ENCODE measurements around the gene GPR161. TPM values are rescaled to one million over a fixed set of nuclear protein-coding genes. Genes with fewer than 3 reads are reported as not detected.

Gene GPR161
- total and polyA plus RNA-seq, 2 experiments from 2014 or later = 11.8 to 14.2 TPM

DNA sequence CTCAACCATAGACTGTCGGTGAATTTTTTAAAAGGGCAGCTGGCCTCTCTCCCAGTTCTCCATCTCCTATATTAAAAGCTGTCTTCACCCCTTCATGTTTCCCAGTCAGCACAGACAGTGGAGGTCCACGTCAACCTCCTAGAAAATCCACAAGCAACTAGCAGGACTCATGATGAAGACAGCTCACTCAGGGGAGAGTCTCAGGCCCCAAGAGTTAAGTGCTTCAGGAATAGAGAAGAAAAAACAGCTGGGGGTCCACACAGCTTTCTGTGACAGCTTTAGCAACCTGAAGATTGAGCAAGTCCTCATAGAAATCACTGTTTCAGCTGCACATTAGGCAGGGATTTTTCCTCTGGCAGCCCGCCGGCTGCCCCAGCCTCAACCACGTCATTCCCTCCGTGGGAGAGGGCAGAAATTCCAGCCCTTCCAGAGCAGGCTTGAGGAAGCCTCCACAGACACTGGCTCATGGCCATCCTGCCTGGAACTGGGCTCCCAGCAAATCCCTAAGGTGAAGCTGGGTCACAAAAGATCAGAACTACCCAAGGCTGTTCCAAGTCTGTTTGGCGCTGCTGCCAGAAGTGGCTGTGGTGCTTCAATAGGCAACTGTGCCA is 15.2 kb downstream of the GPR161 start:
- no peaks in the 10 kb centered on the region for H3K9me3 ChIP-seq (ENCODE audit: low read depth)
- TF ChIP-seq EZH2phosphoT487 (IDR thresholded peaks at IDR 0.05; ENCODE audit: insufficient read depth, low read depth) (no peak), EZH2 (IDR thresholded peaks at IDR 0.05; ENCODE audit: insufficient read depth, poor library complexity, severe bottlenecking) (no peak)
- peak overlapping the region; percentile 47; the same call in 1 of the 2 replicates for H3K9ac ChIP-seq
- H2AFZ ChIP-seq = no peak overlapping the region
- H3K9me2 ChIP-seq (ENCODE audit: insufficient read depth) = no peaks in the 10 kb centered on the region
- peaks cover 8% of the 10 kb centered on the region for H3K4me1 ChIP-seq (ENCODE audit: insufficient read depth)
- no peaks in the 10 kb centered on the region for H3K27me3 ChIP-seq (replicated peaks; ENCODE audit: insufficient read depth)
- H3K4me2 ChIP-seq (ENCODE audit: unreplicated experiment) = peak overlapping the region; percentile 60
- H3K27ac ChIP-seq = peak overlapping the region; percentile 71
- WGBS, 2 experiments (ENCODE audit: low coverage in 1 of 2, low lambda C conversion rate in 2 of 2, missing lambda C conversion rate in 2 of 2) = 29 to 41% methylated on average over 7 of the region's 7 CpGs
- H4K20me1 ChIP-seq (ENCODE audit: insufficient read depth) = no peaks in the 10 kb centered on the region
- DNase-seq = peak; percentile 79
- in situ Hi-C loops (cut with MboI) = no loop called here
- 0 out of 2 replicates have a peak, but pooled peaks cover 6% of the 10 kb centered on the region for H3F3A ChIP-seq (ENCODE audit: insufficient read depth)
- H3K4me3 ChIP-seq = no peak overlapping the region
- no peaks in the 10 kb centered on the region for H3K36me3 ChIP-seq (ENCODE audit: low read depth)
- peaks cover 21% of the 10 kb centered on the region for H3K79me2 ChIP-seq (ENCODE audit: insufficient read depth)

GRCh38 chr1:168119750-168120149 is 17.0 kb downstream of the GPR161 start:
- in situ Hi-C loops (cut with MboI) = no loop called here

DNA sequence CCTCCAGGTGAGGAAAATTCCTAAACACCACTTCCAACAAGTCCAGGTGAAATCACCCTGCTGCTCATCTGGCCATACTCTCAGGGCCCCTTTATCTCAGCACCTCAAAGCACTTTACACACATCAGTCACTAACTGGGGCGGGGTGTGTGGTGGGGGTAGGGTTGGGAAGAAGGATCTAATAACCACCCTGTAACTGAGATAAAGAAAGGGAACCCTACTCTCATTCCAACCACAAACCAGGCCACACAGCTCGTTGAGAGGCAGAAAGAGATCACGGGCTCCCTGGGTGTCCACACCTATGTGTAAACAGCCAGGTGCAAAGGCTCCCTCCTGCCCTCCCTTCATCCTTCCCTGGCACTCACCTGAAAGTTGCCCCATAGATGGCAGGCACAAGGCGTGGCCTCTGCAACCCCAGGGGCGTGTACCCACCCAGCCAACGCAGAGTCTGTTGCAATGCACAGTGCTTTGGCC is 20.4 kb downstream of the GPR161 start:
- Histone ChIP-seq H4K20me1 (ENCODE audit: insufficient read depth) (no peaks in the 10 kb centered on the region), H3K9me3 (ENCODE audit: low read depth) (no peaks in the 10 kb centered on the region), H3K79me2 (ENCODE audit: insufficient read depth) (peaks cover 13% of the 10 kb centered on the region), H3K27ac (no peak overlapping the region), H3F3A (ENCODE audit: insufficient read depth) (0 out of 2 replicates have a peak, but pooled peaks cover 8% of the 10 kb centered on the region), H3K36me3 (ENCODE audit: low read depth) (no peaks in the 10 kb centered on the region), H2AFZ (no peak overlapping the region), H3K4me2 (ENCODE audit: unreplicated experiment) (no peak overlapping the region), H3K4me3 (no peak overlapping the region), H3K4me1 (ENCODE audit: insufficient read depth) (peaks cover 7% of the 10 kb centered on the region), H3K9ac (no peak overlapping the region), H3K9me2 (ENCODE audit: insufficient read depth) (no peaks in the 10 kb centered on the region), H3K27me3 (replicated peaks; ENCODE audit: insufficient read depth) (no peaks in the 10 kb centered on the region)
- TF ChIP-seq EZH2 (IDR thresholded peaks at IDR 0.05; ENCODE audit: insufficient read depth, poor library complexity, severe bottlenecking) (no peak), EZH2phosphoT487 (IDR thresholded peaks at IDR 0.05; ENCODE audit: insufficient read depth, low read depth) (no peak)
- 86 to 92% methylated on average over 6 of the region's 6 CpGs for WGBS, 2 experiments (ENCODE audit: low coverage in 1 of 2, low lambda C conversion rate in 2 of 2, missing lambda C conversion rate in 2 of 2)
- in situ Hi-C loops (cut with MboI) = no loop called here
- no peak for DNase-seq

More at GRCh38 chr1:168119750-168120149, 17.0 kb downstream of the GPR161 start:
- no peaks in the 10 kb centered on the region for H3K9me2 ChIP-seq (ENCODE audit: insufficient read depth)
- TF ChIP-seq EZH2 (IDR thresholded peaks at IDR 0.05; ENCODE audit: insufficient read depth, poor library complexity, severe bottlenecking) = no peak
- TF ChIP-seq EZH2phosphoT487 (IDR thresholded peaks at IDR 0.05; ENCODE audit: insufficient read depth, low read depth) = no peak
- peaks cover 8% of the 10 kb centered on the region for H3K4me1 ChIP-seq (ENCODE audit: insufficient read depth)
- no peaks in the 10 kb centered on the region for H4K20me1 ChIP-seq (ENCODE audit: insufficient read depth)
- no peak overlapping the region for H3K4me2 ChIP-seq (ENCODE audit: unreplicated experiment)
- H3F3A ChIP-seq (ENCODE audit: insufficient read depth) = 0 out of 2 replicates have a peak, but pooled peaks cover 6% of the 10 kb centered on the region
- H3K27me3 ChIP-seq (replicated peaks; ENCODE audit: insufficient read depth) = no peaks in the 10 kb centered on the region
- DNase-seq = no peak
- H3K4me3 ChIP-seq = no peak overlapping the region
- H3K9ac ChIP-seq = no peak overlapping the region
- no peaks in the 10 kb centered on the region for H3K36me3 ChIP-seq (ENCODE audit: low read depth)
- H3K27ac ChIP-seq = no peak overlapping the region
- no peaks in the 10 kb centered on the region for H3K9me3 ChIP-seq (ENCODE audit: low read depth)
- WGBS, 2 experiments (ENCODE audit: low coverage in 1 of 2, low lambda C conversion rate in 2 of 2, missing lambda C conversion rate in 2 of 2) = 91 to 94% methylated on average over 4 of the region's 4 CpGs
- no peak overlapping the region for H2AFZ ChIP-seq
- H3K79me2 ChIP-seq (ENCODE audit: insufficient read depth) = peaks cover 14% of the 10 kb centered on the region

GRCh38 chr1:168114845-168115244 is 21.9 kb downstream of the GPR161 start:
- Histone ChIP-seq H3F3A (ENCODE audit: insufficient read depth) (peaks cover 21% of the 10 kb centered on the region; the same call in 1 of the 2 replicates), H3K9me3 (ENCODE audit: low read depth) (no peaks in the 10 kb centered on the region), H3K79me2 (ENCODE audit: insufficient read depth) (peaks cover 13% of the 10 kb centered on the region), H3K4me1 (ENCODE audit: insufficient read depth) (no peaks in the 10 kb centered on the region), H3K9me2 (ENCODE audit: insufficient read depth) (no peaks in the 10 kb centered on the region), H4K20me1 (ENCODE audit: insufficient read depth) (no peaks in the 10 kb centered on the region), H3K4me3 (no peak overlapping the region), H3K9ac (no peak overlapping the region), H3K4me2 (ENCODE audit: unreplicated experiment) (no peak overlapping the region), H3K27me3 (replicated peaks; ENCODE audit: insufficient read depth) (no peaks in the 10 kb centered on the region), H3K27ac (no peak overlapping the region), H2AFZ (no peak overlapping the region), H3K36me3 (ENCODE audit: low read depth) (no peaks in the 10 kb centered on the region)
- TF ChIP-seq EZH2phosphoT487 (IDR thresholded peaks at IDR 0.05; ENCODE audit: insufficient read depth, low read depth) = no peak
- DNase-seq = no peak
- 91 to 93% methylated on average over 6 of the region's 6 CpGs for WGBS, 2 experiments (ENCODE audit: low coverage in 1 of 2, low lambda C conversion rate in 2 of 2, missing lambda C conversion rate in 2 of 2)
- in situ Hi-C loops (cut with MboI) = no loop called here
